Ishikawa (cell line): ENCODE measurements around the gene LILRB2.

Experiments
- CEBPB ChIP-seq: IDR thresholded peaks from 2 replicates; pipeline ENCODE4 v1.6.1; 2012
- CREB1 ChIP-seq: IDR thresholded peaks from 2 replicates; pipeline ENCODE4 v1.6.1; 2012; ENCODE audit warnings: low read depth
- EGR1 ChIP-seq: IDR thresholded peaks from 2 replicates; pipeline ENCODE4 v1.6.1; 2012
- EP300 ChIP-seq: IDR thresholded peaks from 2 replicates; pipeline ENCODE4 v1.6.1; 2012; ENCODE audit warnings: borderline replicate concordance
- FOXM1 ChIP-seq: IDR thresholded peaks from 2 replicates; pipeline ENCODE4 v1.6.1; 2012; ENCODE audit warnings: low read depth, borderline replicate concordance
- NFIC ChIP-seq: IDR thresholded peaks from 2 replicates; pipeline ENCODE4 v1.6.1; 2012
- RAD21 ChIP-seq: IDR thresholded peaks from 2 replicates; pipeline ENCODE4 v1.6.1; 2012; ENCODE audit warnings: low read depth
- TAF1 ChIP-seq: IDR thresholded peaks from 2 replicates; pipeline ENCODE4 v1.6.1; 2012; ENCODE audit warnings: low read depth, mild to moderate bottlenecking
- TCF12 ChIP-seq: IDR thresholded peaks from 2 replicates; pipeline ENCODE4 v1.6.1; 2012; ENCODE audit warnings: low read depth
- TEAD4 ChIP-seq: IDR thresholded peaks from 2 replicates; pipeline ENCODE4 v1.6.1; 2012
- YY1 ChIP-seq: IDR thresholded peaks from 2 replicates; pipeline ENCODE4 v1.6.1; 2012; ENCODE audit warnings: low read depth
- ZBTB7A ChIP-seq: IDR thresholded peaks from 2 replicates; pipeline ENCODE4 v1.6.1; 2012; ENCODE audit warnings: low read depth
- TF ChIP-seq, protein P1 (sequence below): IDR thresholded peaks from 2 replicates; pipeline ENCODE4 v1.6.1; 2012
- TF ChIP-seq, protein P2 (sequence below): IDR thresholded peaks from 2 replicates; pipeline ENCODE4 v1.6.1; 2012
- TF ChIP-seq, protein P3 (sequence below): IDR thresholded peaks from 2 replicates; pipeline ENCODE4 v1.6.1; 2012; ENCODE audit warnings: low read depth, mild to moderate bottlenecking

LILRB2 gene

DNA sequence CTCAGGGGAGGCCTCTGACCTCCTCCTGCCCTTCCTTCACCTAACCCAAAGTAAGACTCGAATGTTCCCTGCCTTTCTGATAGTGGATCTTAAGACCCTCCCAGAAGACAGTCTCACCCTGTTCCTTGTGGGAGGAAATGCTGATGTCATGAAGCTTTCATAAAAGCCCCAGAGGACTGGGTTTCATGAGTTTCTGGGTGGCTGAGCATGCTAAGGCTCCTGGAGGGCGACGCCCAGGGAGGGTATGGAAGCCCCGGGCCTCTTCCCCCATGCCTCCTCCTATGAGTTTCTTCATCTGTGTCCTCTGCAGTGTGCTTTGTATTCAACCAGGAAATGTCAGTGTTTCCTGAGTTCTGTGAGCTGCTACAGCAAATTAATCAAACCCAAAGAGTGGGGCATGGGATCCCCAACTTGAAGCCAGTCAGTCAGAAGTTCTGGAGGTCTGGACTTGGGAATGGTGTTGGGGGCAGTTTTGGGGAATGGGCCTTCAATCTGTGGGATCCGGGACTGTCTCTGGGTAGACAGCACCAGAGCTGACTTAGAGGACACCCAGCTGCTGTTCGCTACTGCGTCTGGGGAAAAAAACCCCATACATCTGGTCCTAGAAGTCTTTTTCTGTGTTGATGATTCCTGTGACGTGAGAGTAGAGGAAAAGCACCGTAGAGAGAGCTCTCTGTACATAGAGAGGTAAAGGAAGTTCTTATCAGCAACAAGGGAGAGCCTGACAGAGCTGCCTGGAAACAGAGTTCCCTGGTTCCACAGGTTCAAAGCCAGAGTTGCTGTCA, 2.0 kb upstream of the LILRB2 start:
- TF ChIP-seq, protein P1, sequence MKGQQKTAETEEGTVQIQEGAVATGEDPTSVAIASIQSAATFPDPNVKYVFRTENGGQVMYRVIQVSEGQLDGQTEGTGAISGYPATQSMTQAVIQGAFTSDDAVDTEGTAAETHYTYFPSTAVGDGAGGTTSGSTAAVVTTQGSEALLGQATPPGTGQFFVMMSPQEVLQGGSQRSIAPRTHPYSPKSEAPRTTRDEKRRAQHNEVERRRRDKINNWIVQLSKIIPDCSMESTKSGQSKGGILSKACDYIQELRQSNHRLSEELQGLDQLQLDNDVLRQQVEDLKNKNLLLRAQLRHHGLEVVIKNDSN = no peak
- no peak for TF ChIP-seq TEAD4
- TF ChIP-seq, protein P2, sequence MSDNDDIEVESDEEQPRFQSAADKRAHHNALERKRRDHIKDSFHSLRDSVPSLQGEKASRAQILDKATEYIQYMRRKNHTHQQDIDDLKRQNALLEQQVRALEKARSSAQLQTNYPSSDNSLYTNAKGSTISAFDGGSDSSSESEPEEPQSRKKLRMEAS = no peak
- no peak for TF ChIP-seq EGR1
- no peak for TF ChIP-seq CREB1
- no peak for TF ChIP-seq NFIC
- no peak for TF ChIP-seq YY1
- TF ChIP-seq, protein P3, sequence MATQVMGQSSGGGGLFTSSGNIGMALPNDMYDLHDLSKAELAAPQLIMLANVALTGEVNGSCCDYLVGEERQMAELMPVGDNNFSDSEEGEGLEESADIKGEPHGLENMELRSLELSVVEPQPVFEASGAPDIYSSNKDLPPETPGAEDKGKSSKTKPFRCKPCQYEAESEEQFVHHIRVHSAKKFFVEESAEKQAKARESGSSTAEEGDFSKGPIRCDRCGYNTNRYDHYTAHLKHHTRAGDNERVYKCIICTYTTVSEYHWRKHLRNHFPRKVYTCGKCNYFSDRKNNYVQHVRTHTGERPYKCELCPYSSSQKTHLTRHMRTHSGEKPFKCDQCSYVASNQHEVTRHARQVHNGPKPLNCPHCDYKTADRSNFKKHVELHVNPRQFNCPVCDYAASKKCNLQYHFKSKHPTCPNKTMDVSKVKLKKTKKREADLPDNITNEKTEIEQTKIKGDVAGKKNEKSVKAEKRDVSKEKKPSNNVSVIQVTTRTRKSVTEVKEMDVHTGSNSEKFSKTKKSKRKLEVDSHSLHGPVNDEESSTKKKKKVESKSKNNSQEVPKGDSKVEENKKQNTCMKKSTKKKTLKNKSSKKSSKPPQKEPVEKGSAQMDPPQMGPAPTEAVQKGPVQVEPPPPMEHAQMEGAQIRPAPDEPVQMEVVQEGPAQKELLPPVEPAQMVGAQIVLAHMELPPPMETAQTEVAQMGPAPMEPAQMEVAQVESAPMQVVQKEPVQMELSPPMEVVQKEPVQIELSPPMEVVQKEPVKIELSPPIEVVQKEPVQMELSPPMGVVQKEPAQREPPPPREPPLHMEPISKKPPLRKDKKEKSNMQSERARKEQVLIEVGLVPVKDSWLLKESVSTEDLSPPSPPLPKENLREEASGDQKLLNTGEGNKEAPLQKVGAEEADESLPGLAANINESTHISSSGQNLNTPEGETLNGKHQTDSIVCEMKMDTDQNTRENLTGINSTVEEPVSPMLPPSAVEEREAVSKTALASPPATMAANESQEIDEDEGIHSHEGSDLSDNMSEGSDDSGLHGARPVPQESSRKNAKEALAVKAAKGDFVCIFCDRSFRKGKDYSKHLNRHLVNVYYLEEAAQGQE = no peak
- no peak for TF ChIP-seq RAD21
- no peak for TF ChIP-seq TAF1
- TF ChIP-seq CEBPB = no peak
- TF ChIP-seq ZBTB7A = no peak
- no peak for TF ChIP-seq EP300
- no peak for TF ChIP-seq FOXM1
- no peak for TF ChIP-seq TCF12

DNA sequence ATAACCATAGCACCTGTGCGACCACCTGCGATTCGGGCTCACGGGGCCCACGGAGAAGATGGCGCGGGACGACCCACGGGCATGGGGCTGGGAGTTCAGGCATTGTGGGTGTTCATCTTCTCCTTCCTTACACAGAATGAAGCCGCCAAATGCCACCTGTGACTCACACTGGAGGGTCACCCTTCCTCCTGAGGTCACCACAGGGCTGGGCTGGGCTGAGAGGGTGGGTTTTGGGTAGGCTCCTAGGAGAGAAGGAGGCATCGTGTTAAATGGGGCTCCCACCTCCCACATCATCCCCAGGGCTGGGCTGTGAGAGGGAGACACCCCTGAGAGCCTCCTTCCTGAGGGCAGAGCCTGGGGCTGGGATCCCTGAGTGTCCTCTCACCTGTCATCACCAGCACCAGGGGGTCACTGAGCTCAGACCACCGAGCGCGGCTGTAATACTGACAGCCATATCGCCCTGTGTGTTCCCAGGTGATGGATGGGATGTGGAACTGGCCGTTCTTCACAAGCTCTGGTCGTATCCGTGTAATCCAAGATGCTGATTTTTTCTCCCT, 1.4 kb downstream of the LILRB2 start:
- TF ChIP-seq TEAD4 (no peak), RAD21 (no peak), EP300 (no peak), FOXM1 (no peak), YY1 (no peak), CREB1 (no peak), EGR1 (no peak), ZBTB7A (no peak), CEBPB (no peak)
- TF ChIP-seq, protein P2 = no peak
- TF ChIP-seq, protein P3 = no peak

DNA sequence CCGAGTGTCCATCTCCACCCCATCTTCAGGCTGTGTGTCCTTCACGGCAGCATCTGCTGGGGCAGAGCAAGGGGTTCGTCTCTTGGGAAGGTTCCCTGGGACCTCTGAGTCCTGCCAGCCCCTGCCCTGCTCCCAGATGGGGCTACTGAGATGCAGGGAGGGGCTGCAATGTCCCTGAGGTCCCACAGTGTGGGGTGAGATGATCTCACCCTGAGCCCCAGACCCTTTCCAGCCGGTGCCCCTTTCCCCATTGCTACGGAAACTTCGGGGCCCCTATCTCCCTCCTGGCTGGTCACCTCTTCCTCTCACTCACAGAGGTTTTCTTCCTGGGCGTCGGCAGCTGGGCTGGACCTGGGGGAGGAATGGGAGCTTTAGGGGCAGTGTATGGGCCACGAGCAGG, 5.0 kb downstream of the LILRB2 start:
- no peak for TF ChIP-seq NFIC
- TF ChIP-seq, protein P1 = no peak
- no peak for TF ChIP-seq EP300
- TF ChIP-seq, protein P2 = no peak
- TF ChIP-seq TCF12 = no peak
- no peak for TF ChIP-seq RAD21
- no peak for TF ChIP-seq YY1
- no peak for TF ChIP-seq EGR1
- no peak for TF ChIP-seq TAF1
- TF ChIP-seq CEBPB = no peak
- no peak for TF ChIP-seq CREB1

DNA sequence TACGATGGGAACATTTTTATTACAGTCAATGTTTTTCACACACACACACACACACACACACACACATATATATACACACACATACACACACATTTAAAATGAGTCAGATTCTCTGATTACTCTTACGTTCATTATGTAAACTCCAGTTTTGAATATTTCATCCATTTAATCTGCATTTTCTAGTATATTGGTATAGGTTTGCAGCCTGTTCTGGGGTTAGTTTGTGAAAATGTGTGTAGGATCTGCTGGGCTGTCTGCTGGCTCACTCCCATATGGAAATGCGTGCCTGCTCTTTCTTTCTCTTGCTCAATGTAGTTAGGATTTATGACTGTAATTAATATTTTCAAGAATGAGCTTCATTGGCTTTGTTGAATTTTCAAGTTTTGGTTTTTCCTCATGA, 7.1 kb downstream of the LILRB2 start:
- no peak for TF ChIP-seq NFIC
- TF ChIP-seq YY1 = no peak
- no peak for TF ChIP-seq EGR1
- TF ChIP-seq TAF1 = no peak
- TF ChIP-seq, protein P2 = no peak
- no peak for TF ChIP-seq CEBPB
- TF ChIP-seq, protein P3 = no peak
- no peak for TF ChIP-seq FOXM1
- no peak for TF ChIP-seq ZBTB7A
- no peak for TF ChIP-seq CREB1
